GF-D8 (cell line): ENCODE results near the gene SEC63.
A peak's percentile ranks its signal among the peaks of the same experiment; 100 is the strongest.
"Not testable (repeated sequence)": the region's sequence is repeated elsewhere in the genome, so short reads cannot be mapped to it uniquely, and the experiment has no call there.

Experiments used
- DNase-seq: peaks from one replicate; lab custom pipeline; 2025; lab: John Stamatoyannopoulos, UW

Gene SEC63

GRCh38 chr6:107973594-107973993 lies 15.6 kb upstream of the SEC63 start:
- no peak for DNase-seq

GRCh38 chr6:107972413-107973096 lies 14.5 kb upstream of the SEC63 start:
- DNase-seq: no peak

DNA sequence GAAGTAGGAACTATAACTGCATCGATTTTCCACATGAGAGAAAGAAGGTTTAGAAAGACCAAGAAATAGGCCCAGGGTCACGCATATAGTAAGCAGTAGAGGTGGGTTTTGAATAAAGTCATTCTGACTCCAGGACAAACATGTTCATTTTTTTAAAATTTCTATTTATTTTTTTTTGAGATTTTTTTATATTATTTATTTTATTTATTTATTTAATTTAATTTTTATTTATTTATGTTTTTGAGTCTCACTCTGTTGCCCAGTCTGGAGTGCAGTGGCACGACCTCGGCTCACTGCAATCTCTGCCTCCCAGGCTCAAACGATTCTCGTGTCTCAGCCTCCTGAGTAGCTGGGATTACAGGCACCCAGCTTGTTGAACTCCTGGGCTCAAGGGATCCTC lies 13.2 kb upstream of the SEC63 start:
- no peak for DNase-seq

GRCh38 chr6:107970255-107970654 lies 12.2 kb upstream of the SEC63 start:
- DNase-seq: no peak

DNA sequence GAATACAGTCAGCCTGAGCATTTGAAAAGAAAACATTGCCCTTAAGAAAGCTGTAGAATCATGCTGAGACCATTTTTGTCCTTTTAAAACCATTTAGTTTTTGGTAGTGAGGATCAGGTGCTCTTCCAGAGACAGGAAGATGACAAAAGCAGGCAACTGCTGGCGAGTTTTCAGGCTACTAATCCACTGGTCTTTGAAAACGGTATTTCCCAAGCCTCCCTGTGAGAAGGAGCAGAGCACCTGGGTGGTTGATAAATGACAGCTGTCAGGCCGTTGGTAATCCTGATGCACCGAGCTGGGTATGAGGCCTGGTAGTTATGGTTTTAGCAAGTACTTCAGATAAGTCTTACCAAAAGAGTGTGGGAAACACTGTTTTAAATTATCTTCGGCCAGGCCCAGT lies 10.1 kb upstream of the SEC63 start:
- DNase-seq: no peak

DNA sequence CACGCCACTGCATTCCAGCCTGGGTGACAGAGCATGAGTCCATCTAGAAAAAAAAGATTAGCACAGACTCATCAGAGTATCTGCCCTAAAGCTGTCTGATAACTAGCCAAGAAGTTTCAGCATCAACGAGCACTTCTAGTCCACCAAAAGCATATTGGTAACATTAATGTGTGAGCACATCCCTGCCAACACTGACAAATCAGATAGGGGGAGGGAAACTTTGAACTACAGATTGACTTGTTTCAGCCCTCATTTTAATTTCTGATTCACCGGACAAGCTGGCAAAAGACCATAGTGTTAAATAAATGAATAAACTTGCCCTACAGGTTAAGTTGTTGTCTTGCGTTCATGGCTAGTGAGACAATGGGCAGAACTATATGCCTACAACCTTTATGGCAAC lies 7.7 kb upstream of the SEC63 start:
- DNase-seq: no peak

- DNase-seq: no peak
Measured at GRCh38 chr6:107962723-107963122, 4.7 kb upstream of the SEC63 start.

DNA sequence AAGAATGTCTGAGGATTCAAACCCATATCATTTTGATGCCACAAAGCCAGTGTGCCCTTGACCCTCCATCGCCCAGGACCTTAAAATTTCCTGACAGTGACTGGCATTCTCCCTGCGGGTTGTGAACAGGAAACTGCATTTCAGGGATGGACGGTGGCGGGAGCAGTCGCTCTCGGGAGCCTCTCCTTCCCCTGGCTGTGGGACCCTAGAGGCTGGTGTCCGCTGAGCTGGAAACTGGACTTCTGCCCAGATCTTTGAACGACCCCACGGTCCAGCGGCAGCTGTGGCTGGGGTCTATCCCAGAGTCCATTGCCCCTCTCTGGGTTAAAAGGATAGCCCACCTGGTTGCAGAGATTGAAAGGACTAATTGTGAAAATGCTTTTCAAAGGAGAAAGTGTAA lies 1.4 kb upstream of the SEC63 start:
- no peak for DNase-seq

DNA sequence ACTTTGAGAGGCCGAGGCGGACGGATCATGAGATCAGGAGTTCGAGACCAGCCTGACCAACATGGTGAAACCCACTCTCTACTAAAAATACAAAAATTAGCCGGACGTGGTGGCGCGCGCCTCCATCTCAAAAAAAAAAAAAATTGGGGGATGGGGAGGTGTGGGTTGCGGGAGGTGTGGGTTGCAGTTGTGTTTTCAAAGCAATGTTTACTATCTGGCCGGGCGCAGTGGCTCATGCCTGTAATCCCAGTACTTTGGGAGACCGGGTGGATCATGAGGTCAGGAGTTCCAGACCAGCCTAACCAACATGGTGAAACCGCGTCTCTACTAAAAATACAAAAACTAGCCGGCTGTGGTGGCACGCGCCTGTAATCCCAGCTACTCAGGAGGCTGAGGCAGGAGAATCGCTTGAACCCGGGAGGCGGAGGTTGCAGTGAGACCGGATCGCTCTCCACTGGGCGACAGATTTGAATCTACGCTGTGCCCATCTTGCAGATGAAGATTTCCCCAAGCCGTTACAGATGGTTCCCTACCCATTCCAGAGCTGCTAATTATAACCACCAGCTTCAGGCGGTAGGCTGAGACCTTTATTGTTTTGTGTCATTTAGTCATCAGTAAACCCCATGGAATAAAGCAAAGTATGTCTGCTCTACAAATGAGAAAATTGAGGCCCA lies 818 bp upstream of the SEC63 start:
- not testable (repeated sequence) for DNase-seq

GRCh38 chr6:107957308-107957908 lies 600 bp downstream of the SEC63 start:
- DNase-seq: peak; percentile 56

DNA sequence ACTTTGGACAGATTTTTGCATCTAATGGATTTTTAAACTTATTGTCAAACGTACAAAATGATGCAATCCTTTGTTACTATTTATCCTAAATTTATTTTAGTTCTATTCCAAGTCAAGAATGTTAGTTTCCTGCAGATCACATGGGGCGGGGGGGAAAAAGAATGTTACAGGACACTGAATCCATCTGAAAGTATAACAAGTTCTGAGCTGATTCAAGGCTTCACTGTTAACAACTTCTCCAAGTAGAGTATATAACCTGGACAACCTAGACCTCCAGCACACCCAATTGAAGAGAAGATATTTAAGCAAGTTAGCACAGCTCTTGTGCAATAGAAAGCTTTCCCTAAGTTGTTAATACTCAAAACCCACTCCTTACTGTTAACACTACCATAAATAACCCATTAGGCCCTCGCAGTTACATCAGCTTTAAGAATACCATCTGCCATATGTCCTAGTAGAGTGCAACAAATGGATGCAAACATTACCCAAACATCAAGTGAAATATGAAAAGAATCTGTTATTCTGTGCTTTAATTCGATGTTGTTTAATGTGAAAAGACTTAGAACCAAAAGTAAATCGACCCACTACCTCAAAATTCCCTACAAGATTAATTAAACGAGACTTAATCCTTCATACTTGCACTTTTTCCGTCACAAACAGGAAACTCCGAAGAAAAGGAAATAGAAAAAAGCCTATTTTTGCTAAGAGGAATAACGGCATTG lies 1.3 kb downstream of the SEC63 start:
- peak; percentile 62 for DNase-seq

DNA sequence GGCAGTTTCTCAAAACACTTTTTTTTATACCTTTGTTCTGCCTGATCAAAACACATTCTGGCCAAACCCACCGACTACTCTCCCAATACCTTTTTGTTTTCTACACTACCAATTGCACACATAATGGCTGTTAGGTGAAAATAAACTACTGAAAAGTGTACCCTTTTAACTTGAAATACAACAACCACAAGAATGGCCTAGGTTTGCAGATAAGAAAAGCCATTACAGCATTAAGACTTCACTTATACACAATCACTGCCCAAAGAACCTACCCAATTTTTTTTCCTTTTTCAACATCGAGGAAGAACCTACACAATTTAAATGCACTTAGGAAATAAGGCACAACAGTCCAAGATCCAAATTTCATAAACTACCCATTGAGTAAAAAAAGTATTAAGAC lies 1.8 kb downstream of the SEC63 start:
- DNase-seq: no peak

- not testable (repeated sequence) for DNase-seq
Measured at GRCh38 chr6:107953858-107954414, 4.1 kb downstream of the SEC63 start.

- DNase-seq: no peak
Measured at GRCh38 chr6:107943626-107944439, 14.2 kb downstream of the SEC63 start.

- DNase-seq: no peak
Measured at GRCh38 chr6:107942142-107942541, 15.9 kb downstream of the SEC63 start.

- no peak for DNase-seq
Measured at GRCh38 chr6:107941627-107942026, 16.4 kb downstream of the SEC63 start.

DNA sequence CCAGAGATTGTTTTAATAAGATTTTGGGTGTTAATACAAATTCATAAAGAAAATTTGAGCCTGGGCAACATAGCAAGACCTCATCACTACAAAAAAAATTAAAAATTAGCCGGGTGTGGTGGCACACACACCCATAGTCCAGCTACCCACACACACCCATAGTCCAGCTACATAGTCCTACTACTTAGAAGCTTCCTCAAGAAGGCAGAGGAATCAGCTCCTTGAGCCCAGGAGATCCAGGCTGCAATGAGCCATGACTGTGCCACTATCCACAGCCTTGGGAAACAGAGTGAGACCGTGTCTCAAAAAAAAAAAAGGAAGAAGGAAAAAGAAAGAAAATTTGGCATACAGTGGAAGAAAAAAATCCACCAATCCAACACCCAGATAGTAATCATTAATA lies 16.8 kb downstream of the SEC63 start:
- DNase-seq: no peak

GRCh38 chr6:107936910-107937292 lies 21.1 kb downstream of the SEC63 start:
- not testable (repeated sequence) for DNase-seq

DNA sequence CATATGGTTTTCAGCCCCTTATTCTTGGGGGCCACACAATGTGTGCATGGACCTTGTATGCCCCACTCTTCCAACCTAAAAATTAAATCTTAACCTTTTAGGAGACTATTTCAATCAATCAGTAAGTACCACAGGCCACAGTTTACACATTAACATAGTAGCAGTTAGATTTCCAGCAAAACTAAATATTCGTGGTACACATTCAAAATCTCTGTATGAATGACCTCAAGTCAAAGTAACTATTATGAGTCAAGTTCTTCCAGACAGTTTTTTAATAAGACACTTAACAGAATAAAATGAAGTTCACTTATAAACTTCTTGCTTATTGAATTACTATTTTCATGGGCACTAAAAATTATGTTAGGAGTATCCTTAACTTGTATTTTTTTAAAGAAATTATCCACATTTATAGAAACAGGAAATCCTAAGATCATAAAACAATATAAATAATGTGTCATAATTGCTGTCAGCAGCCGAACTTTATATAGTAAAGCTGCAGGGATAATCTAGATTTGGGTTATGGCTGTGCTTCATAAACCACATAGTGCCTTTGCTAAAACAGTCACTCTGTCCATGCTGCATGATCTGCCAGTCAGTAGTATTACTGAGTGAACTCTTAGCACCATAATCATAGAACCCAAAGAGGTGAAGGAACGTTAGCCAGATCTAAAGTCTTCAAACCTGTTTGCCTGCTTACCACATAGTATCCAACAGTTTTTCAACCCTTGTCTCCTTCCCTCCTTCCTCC lies 21.7 kb downstream of the SEC63 start:
- no peak for DNase-seq

GRCh38 chr6:107934229-107934628 lies 23.8 kb downstream of the SEC63 start:
- not testable (repeated sequence) for DNase-seq

GRCh38 chr6:107932580-107932979 lies 25.4 kb downstream of the SEC63 start:
- DNase-seq: no peak
